GM12878 (cell line): ENCODE measurements around the gene FKTN. TPM values are rescaled to one million over a fixed set of nuclear protein-coding genes. Genes with fewer than 3 reads are reported as not detected.
A peak's percentile ranks its signal among the peaks of the same experiment; 100 is the strongest.

ENCODE experiments used
- ATAC-seq: fragments of 200-7000 bp; cut with Tn5 transposase; 3 replicates; pipeline ENCODE4 v1.9.1; 2020; ENCODE audit warnings: mild to moderate bottlenecking, moderate library complexity
- BruUV-seq: library from RNA; stranded (reverse); fragments of 400-500 nt; replicated peaks from 2 replicates; lab custom pipeline; 2021; lab: Mats Ljungman, UMichigan
- CTCF ChIA-PET: fragments of 300-600 bp; sonication (Branson Sonifier 250); formaldehyde crosslinking; extraction: SDS; loops from one replicate; lab custom pipeline; 2021; ENCODE audit warnings: inconsistent platforms; lab: Yijun Ruan, JAX
- POLR2A ChIA-PET: fragments of 350-600 bp; formaldehyde crosslinking; extraction: SDS; loops from one replicate; lab custom pipeline; 2021; ENCODE audit warnings: inconsistent platforms; lab: Charles Lee
- RAD21 ChIA-PET: fragments of 300-600 bp; sonication (Branson Sonifier 250); formaldehyde crosslinking; loops from one replicate; lab custom pipeline; 2023; ENCODE audit warnings: antibody characterized with exemption; ENCODE audit not compliant: unreplicated experiment; lab: Charles Lee
- SMC1A ChIA-PET: fragments of 300-600 bp; sonication (Branson Sonifier 250); formaldehyde crosslinking; loops from one replicate; lab custom pipeline; 2023; ENCODE audit not compliant: unreplicated experiment, uncharacterized antibody; lab: Charles Lee
- DNase-seq: peaks from one replicate; pipeline ENCODE4 v3.0.0-alpha.2; 2011; ENCODE audit warnings: low read depth, low spot score
- FAIRE-seq: peaks from 3 replicates; lab custom pipeline; 2011; peaks lifted over from hg19 to GRCh38; lab: Jason Lieb, UNC
- H2AFZ ChIP-seq: 2 replicates; pipeline ENCODE4 v1.6.0; 2011; ENCODE audit warnings: low read depth, low read length, control low read depth; ENCODE audit not compliant: control insufficient read depth
- H3K27ac ChIP-seq: 2 replicates; pipeline ENCODE4 v1.5.1; 2011; ENCODE audit warnings: control low read depth; ENCODE audit not compliant: control insufficient read depth, insufficient read depth
- H3K27me3 ChIP-seq, 2 experiments: replicated peaks in 1 of 2; 2 replicates each; pipeline versions ENCODE4 v1.6.0 to v1.6.1; 2011; ENCODE audit warnings: low read length in 1 of 2; ENCODE audit not compliant: control insufficient read depth in 2 of 2, insufficient read depth in 2 of 2
- H3K36me3 ChIP-seq, 2 experiments: 2 replicates each; pipeline ENCODE4 v1.5.1; 2011; ENCODE audit warnings: low read length in 1 of 2; ENCODE audit not compliant: control insufficient read depth in 2 of 2, insufficient read depth in 2 of 2
- H3K4me1 ChIP-seq: 2 replicates; pipeline ENCODE4 v1.6.1; 2011; ENCODE audit warnings: mild to moderate bottlenecking, low read length, moderate library complexity, mixed read lengths; ENCODE audit not compliant: control insufficient read depth, insufficient read depth
- H3K4me2 ChIP-seq: 2 replicates; pipeline ENCODE4 v1.6.0; 2011; ENCODE audit warnings: control low read depth; ENCODE audit not compliant: control insufficient read depth, insufficient read depth
- H3K4me3 ChIP-seq: fragments of 200-600 bp; sonication (generic); 2 replicates; pipeline ENCODE4 v1.5.1; 2016
- H3K79me2 ChIP-seq: 2 replicates; pipeline ENCODE4 v1.6.0; 2011; ENCODE audit warnings: low read length; ENCODE audit not compliant: control insufficient read depth, insufficient read depth
- H3K9ac ChIP-seq: 2 replicates; pipeline ENCODE4 v1.8.0; 2011; ENCODE audit warnings: low read length, control low read depth, mixed read lengths; ENCODE audit not compliant: control insufficient read depth, insufficient read depth
- H3K9me3 ChIP-seq: replicated peaks from 3 replicates; pipeline ENCODE4 v1.5.1; 2011; ENCODE audit warnings: mild to moderate bottlenecking, low read length; ENCODE audit not compliant: control insufficient read depth, insufficient read depth
- H4K20me1 ChIP-seq: 2 replicates; pipeline ENCODE4 v1.6.0; 2011; ENCODE audit not compliant: control insufficient read depth, insufficient read depth
- HCFC1 ChIP-seq: fragments of 150-350 bp; IDR thresholded peaks from 2 replicates; pipeline ENCODE4 v1.6.1; 2014; ENCODE audit warnings: low read length
- NFIC ChIP-seq: IDR thresholded peaks from 2 replicates; pipeline ENCODE4 v1.6.1; 2012; ENCODE audit warnings: low read depth, mild to moderate bottlenecking, inconsistent platforms, low read length, moderate library complexity
- NR2C2 ChIP-seq: IDR thresholded peaks from 2 replicates; pipeline ENCODE4 v1.6.1; 2011; ENCODE audit warnings: borderline replicate concordance, low read depth; ENCODE audit not compliant: control insufficient read depth, insufficient read length
- REST ChIP-seq: IDR thresholded peaks from 2 replicates; pipeline ENCODE4 v1.6.1; 2012; ENCODE audit warnings: mild to moderate bottlenecking, low read depth, low read length
- SIN3A ChIP-seq: IDR thresholded peaks from 2 replicates; pipeline ENCODE4 v1.6.1; 2012; ENCODE audit warnings: low read depth, low read length, improper control_type of control experiment
- STAT3 ChIP-seq: IDR thresholded peaks from 2 replicates; pipeline ENCODE4 v1.6.1; 2011; ENCODE audit warnings: low read depth, low read length, improper control_type of control experiment
- SUZ12 ChIP-seq: fragments of 200-600 bp; sonication (generic); IDR thresholded peaks from one replicate; pipeline ENCODE4 v1.6.1; 2018; ENCODE audit warnings: antibody characterized with exemption, mild to moderate bottlenecking; ENCODE audit not compliant: unreplicated experiment
- TCF12 ChIP-seq: IDR thresholded peaks from 2 replicates; pipeline ENCODE4 v1.6.1; 2011; ENCODE audit warnings: low read depth, mild to moderate bottlenecking, low read length
- USF1 ChIP-seq: IDR thresholded peaks from 2 replicates; pipeline ENCODE4 v1.6.1; 2011; ENCODE audit warnings: borderline replicate concordance, low read depth, mild to moderate bottlenecking, moderate library complexity, mixed read lengths, low read length; ENCODE audit not compliant: insufficient read depth; ENCODE audit errors: extremely low read length
- ZNF592 ChIP-seq: fragments of 450-650 bp; IDR thresholded peaks from 2 replicates; pipeline ENCODE4 v1.6.1; 2017; ENCODE audit warnings: mild to moderate bottlenecking, moderate library complexity
- WGBS: methylation state at CpG from one replicate; pipeline ENCODE4 v1.1.6; 2016; ENCODE audit warnings: low lambda C conversion rate; ENCODE audit not compliant: insufficient replicate concordance, insufficient coverage; ENCODE audit errors: missing lambda C conversion rate; 5-methylcytosine and 5-hydroxymethylcytosine counted together
- in situ Hi-C: fragments of 300-500 bp; cut with MboI; formaldehyde crosslinking; loops from 9 replicates; pipeline ENCODE4 v1.14.3; 2018; ENCODE audit warnings: mixed read lengths
- intact Hi-C: fragments of 100-400 bp; cut with micrococcal nuclease; formaldehyde crosslinking; loops from one replicate; pipeline ENCODE4 v1.14.2; 2022; ENCODE audit not compliant: unreplicated experiment
- polyA plus RNA-seq, 11 experiments: library from polyadenylated mRNA; depleted of rRNA in 4 of 11; unstranded in 6 of 11; stranded (reverse) in 5 of 11; fragments of >200 nt; fragmentation: Nextera tagmentation in 4 of 11; fragmentation: Illumina TruSeq in 1 of 11; extraction: Ambion mirVana in 4 of 11; extraction: Trizol in 1 of 11; gene quantifications; 1 replicate in 1 of 11; 2 replicates in 10 of 11; pipeline versions ENCODE4 v1.2.1 to v1.2.3, GENCODE V29; 2011 to 2016; ENCODE audit warnings: inconsistent platforms in 2 of 11, missing spikeins in 2 of 11, low read depth in 1 of 11
- total RNA-seq, 4 experiments: library from RNA; depleted of rRNA in 3 of 4; stranded (reverse); fragments of >200 nt in 3 of 4; fragmentation: Illumina TruSeq in 1 of 4; extraction: Trizol in 1 of 4; gene quantifications; 2 replicates each; pipeline versions ENCODE4 v1.2.1 to v1.2.3, GENCODE V29; 2013 to 2021

The FKTN gene
- total and polyA plus RNA-seq, 10 of the 15 experiments (the other 5 are each of a cell fraction or from before 2014, with no cell fraction given) = 3.6 to 15.9 (median 10.6) TPM

GRCh38 chr9:105541838-105542237 is 16.1 kb upstream of the FKTN start (continued):
- TF ChIP-seq REST = no peak
- TF ChIP-seq NFIC = peak; percentile 78
- no peak for TF ChIP-seq HCFC1
- TF ChIP-seq USF1 = no peak

DNA sequence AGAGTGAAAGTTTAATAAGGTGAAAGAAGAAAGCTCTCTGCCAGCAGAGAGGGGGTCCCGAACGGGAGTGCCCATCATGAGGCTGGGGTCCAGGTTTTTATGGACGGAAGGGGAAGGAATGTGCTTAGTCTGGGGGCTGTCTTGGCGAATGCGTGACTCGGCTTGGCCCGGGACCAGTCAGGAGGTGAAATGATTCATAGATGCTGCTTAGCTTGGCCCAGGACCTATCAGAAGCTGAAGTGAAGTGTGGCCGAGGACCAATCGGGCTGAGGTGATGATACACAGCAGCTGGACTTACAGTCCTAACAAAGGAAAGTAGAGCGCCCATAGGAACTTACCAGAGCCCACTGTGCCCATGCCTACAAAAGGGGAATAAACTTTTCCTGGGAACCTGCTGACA is 3.9 kb upstream of the FKTN start:
- H2AFZ ChIP-seq = no peak overlapping the region
- H3K36me3 ChIP-seq = no peaks in the 10 kb centered on the region
- no TSS peak for BruUV-seq
- no peak for ATAC-seq
- peaks cover 4% of the 10 kb centered on the region for H3K4me1 ChIP-seq
- H3K4me3 ChIP-seq = no peak overlapping the region
- FAIRE-seq = no peak
- H4K20me1 ChIP-seq = no peaks in the 10 kb centered on the region
- POLR2A ChIA-PET = no interaction called here
- H3K79me2 ChIP-seq = peaks cover 13% of the 10 kb centered on the region
- no peaks in the 10 kb centered on the region for H3K27me3 ChIP-seq
- CTCF ChIA-PET = interaction anchor here (0.9 to 1.7 kb wide), 2 partner anchors 71 to 165 kb away, joined by 3 read pairs; no protein-coding TSS in a partner anchor
- SMC1A ChIA-PET = interaction anchor here (0.5 to 1.6 kb wide), 4 partner anchors 23 to 916 kb away, joined by 3 to 4 read pairs (median 4); no protein-coding TSS in a partner anchor
- 88% methylated on average over 10 of the region's 10 CpGs for WGBS
- in situ Hi-C loops = no loop called here
- RAD21 ChIA-PET = interaction anchor here (1.9 kb wide), 1 partner anchor 53 kb away, joined by 5 read pairs; no protein-coding TSS in a partner anchor
- H3K9me3 ChIP-seq = no peaks in the 10 kb centered on the region
- no peak overlapping the region for H3K9ac ChIP-seq
- TF ChIP-seq SUZ12 (no peak), STAT3 (no peak), SIN3A (no peak), TCF12 (no peak), ZNF592 (no peak), NR2C2 (no peak)
- H3K27ac ChIP-seq = no peak overlapping the region
- intact Hi-C loops = loop anchor here (10.0 kb wide), 1 partner anchor 779 kb away; no protein-coding TSS in a partner anchor
- no peak for DNase-seq
- H3K4me2 ChIP-seq = no peak overlapping the region
